Measurements from ENCODE around the gene SPAG9. TPM values are rescaled to one million over a fixed set of nuclear protein-coding genes. Genes with fewer than 3 reads are reported as not detected.
"Not testable (repeated sequence)": the region's sequence is repeated elsewhere in the genome, so short reads cannot be mapped to it uniquely, and the experiment has no call there.

The SPAG9 gene
- total RNA-seq, 1 donor = 192 TPM

GRCh38 chr17:51088287-51088686 lies 32.4 kb downstream of the SPAG9 start:
- no peaks in the 10 kb centered on the region for H3K9me3 ChIP-seq (ENCODE audit: low read depth, low read length)
- no peak overlapping the region for H3K4me2 ChIP-seq (ENCODE audit: insufficient read depth, low read length)
- no peak for DNase-seq (ENCODE audit: insufficient read length, low spot score, missing footprints)
- H3K4me3 ChIP-seq (ENCODE audit: insufficient read depth, low read length) = no peak overlapping the region
- H3K79me2 ChIP-seq (ENCODE audit: insufficient read depth, low read length) = peaks cover 80% of the 10 kb centered on the region
- TF ChIP-seq CTCF (IDR thresholded peaks at IDR 0.05; ENCODE audit: extremely low read depth, low read depth, low read length) = no peak
- H3K27me3 ChIP-seq (ENCODE audit: insufficient read depth, low read length) = no peaks in the 10 kb centered on the region
- peaks cover 7% of the 10 kb centered on the region for H4K20me1 ChIP-seq (ENCODE audit: insufficient read depth, low read length)
- peaks cover 38% of the 10 kb centered on the region for H3K4me1 ChIP-seq (ENCODE audit: insufficient read depth, low read length)
- peak overlapping the region; percentile 67 for H3K27ac ChIP-seq (ENCODE audit: low read depth, low read length)
- no peak overlapping the region for H2AFZ ChIP-seq (ENCODE audit: low read length)
- H3K36me3 ChIP-seq (ENCODE audit: insufficient read depth, low read length) = no peaks in the 10 kb centered on the region

- Histone ChIP-seq H3K27ac (ENCODE audit: low read depth, low read length) (peak overlapping the region; percentile 67), H3K4me2 (ENCODE audit: insufficient read depth, low read length) (no peak overlapping the region), H3K79me2 (ENCODE audit: insufficient read depth, low read length) (peaks cover 80% of the 10 kb centered on the region), H3K36me3 (ENCODE audit: insufficient read depth, low read length) (no peaks in the 10 kb centered on the region), H3K9me3 (ENCODE audit: low read depth, low read length) (no peaks in the 10 kb centered on the region), H3K4me3 (ENCODE audit: insufficient read depth, low read length) (no peak overlapping the region), H4K20me1 (ENCODE audit: insufficient read depth, low read length) (peaks cover 7% of the 10 kb centered on the region), H3K4me1 (ENCODE audit: insufficient read depth, low read length) (peaks cover 38% of the 10 kb centered on the region), H2AFZ (ENCODE audit: low read length) (no peak overlapping the region), H3K27me3 (ENCODE audit: insufficient read depth, low read length) (no peaks in the 10 kb centered on the region)
- TF ChIP-seq CTCF (IDR thresholded peaks at IDR 0.05; ENCODE audit: extremely low read depth, low read depth, low read length) = no peak
- no peak for DNase-seq (ENCODE audit: insufficient read length, low spot score, missing footprints)
Observed at GRCh38 chr17:51087072-51087757, 33.5 kb downstream of the SPAG9 start.

- H3K27ac ChIP-seq (ENCODE audit: low read depth, low read length) = peak overlapping the region; percentile 90
- no peaks in the 10 kb centered on the region for H3K9me3 ChIP-seq (ENCODE audit: low read depth, low read length)
- no peak overlapping the region for H2AFZ ChIP-seq (ENCODE audit: low read length)
- no peak for DNase-seq (ENCODE audit: insufficient read length, low spot score, missing footprints)
- H4K20me1 ChIP-seq (ENCODE audit: insufficient read depth, low read length) = no peaks in the 10 kb centered on the region
- no peak for TF ChIP-seq CTCF (IDR thresholded peaks at IDR 0.05; ENCODE audit: extremely low read depth, low read depth, low read length)
- H3K79me2 ChIP-seq (ENCODE audit: insufficient read depth, low read length) = peaks cover 80% of the 10 kb centered on the region
- no peaks in the 10 kb centered on the region for H3K36me3 ChIP-seq (ENCODE audit: insufficient read depth, low read length)
- peak overlapping the region; percentile 59 for H3K4me3 ChIP-seq (ENCODE audit: insufficient read depth, low read length)
- peak overlapping the region; percentile 92 for H3K4me2 ChIP-seq (ENCODE audit: insufficient read depth, low read length)
- no peaks in the 10 kb centered on the region for H3K27me3 ChIP-seq (ENCODE audit: insufficient read depth, low read length)
- H3K4me1 ChIP-seq (ENCODE audit: insufficient read depth, low read length) = peaks cover 38% of the 10 kb centered on the region
Observed at GRCh38 chr17:51085150-51085805, 35.4 kb downstream of the SPAG9 start.

GRCh38 chr17:51083981-51084380 lies 36.7 kb downstream of the SPAG9 start:
- Histone ChIP-seq H3K9me3 (ENCODE audit: low read depth, low read length) (no peaks in the 10 kb centered on the region), H3K4me3 (ENCODE audit: insufficient read depth, low read length) (no peak overlapping the region), H3K4me1 (ENCODE audit: insufficient read depth, low read length) (peaks cover 38% of the 10 kb centered on the region), H3K4me2 (ENCODE audit: insufficient read depth, low read length) (no peak overlapping the region), H3K36me3 (ENCODE audit: insufficient read depth, low read length) (no peaks in the 10 kb centered on the region), H4K20me1 (ENCODE audit: insufficient read depth, low read length) (no peaks in the 10 kb centered on the region), H3K27ac (ENCODE audit: low read depth, low read length) (peak overlapping the region; percentile 90), H2AFZ (ENCODE audit: low read length) (no peak overlapping the region), H3K27me3 (ENCODE audit: insufficient read depth, low read length) (no peaks in the 10 kb centered on the region), H3K79me2 (ENCODE audit: insufficient read depth, low read length) (peaks cover 79% of the 10 kb centered on the region)
- DNase-seq (ENCODE audit: insufficient read length, low spot score, missing footprints) = no peak
- TF ChIP-seq CTCF (IDR thresholded peaks at IDR 0.05; ENCODE audit: extremely low read depth, low read depth, low read length) = no peak

- not testable (repeated sequence) for H3K4me2 ChIP-seq (ENCODE audit: insufficient read depth, low read length); H4K20me1 ChIP-seq (ENCODE audit: insufficient read depth, low read length); H2AFZ ChIP-seq (ENCODE audit: low read length); H3K36me3 ChIP-seq (ENCODE audit: insufficient read depth, low read length); H3K4me3 ChIP-seq (ENCODE audit: insufficient read depth, low read length); DNase-seq (ENCODE audit: insufficient read length, low spot score, missing footprints); H3K9me3 ChIP-seq (ENCODE audit: low read depth, low read length); H3K27me3 ChIP-seq (ENCODE audit: insufficient read depth, low read length); H3K27ac ChIP-seq (ENCODE audit: low read depth, low read length)
- Histone ChIP-seq H3K4me1 (ENCODE audit: insufficient read depth, low read length) (peaks cover 38% of the 10 kb centered on the region), H3K79me2 (ENCODE audit: insufficient read depth, low read length) (peaks cover 77% of the 10 kb centered on the region)
Observed at GRCh38 chr17:51083364-51083763, 37.3 kb downstream of the SPAG9 start.
